Embryonic facial prominence (tissue), 1 donor: Measurements from ENCODE around the gene CDKN2A.
"Not testable (repeated sequence)": the region's sequence is repeated elsewhere in the genome, so short reads cannot be mapped to it uniquely, and the experiment has no call there.

Experiments used
- DNase-seq: peaks from one replicate; pipeline ENCODE4 v3.0.0-alpha.2; 2016; ENCODE audit errors: extremely low spot score

The CDKN2A gene

GRCh38 chr9:21982391-21982790 is 11.8 kb downstream of the CDKN2A start:
- DNase-seq, result no peak

- DNase-seq, result no peak
Observed at GRCh38 chr9:21976334-21976875, 17.8 kb downstream of the CDKN2A start.

- DNase-seq, result no peak
Observed at GRCh38 chr9:21974722-21975409, 19.3 kb downstream of the CDKN2A start.

- DNase-seq, result no peak
Observed at GRCh38 chr9:21974343-21974721, 19.9 kb downstream of the CDKN2A start.

- no peak for DNase-seq
Observed at GRCh38 chr9:21972361-21972760, 21.8 kb downstream of the CDKN2A start.

- DNase-seq, result no peak
Observed at GRCh38 chr9:21970800-21971640, 23.2 kb downstream of the CDKN2A start.

- no peak for DNase-seq
Observed at GRCh38 chr9:21969951-21970799, 24.0 kb downstream of the CDKN2A start.

GRCh38 chr9:21969011-21969940 is 24.9 kb downstream of the CDKN2A start:
- no peak for DNase-seq

- DNase-seq, result no peak
Observed at GRCh38 chr9:21968331-21969010, 25.7 kb downstream of the CDKN2A start.

GRCh38 chr9:21967702-21968101 is 26.5 kb downstream of the CDKN2A start:
- DNase-seq, result no peak

- no peak for DNase-seq
Observed at GRCh38 chr9:21967169-21967568, 27.0 kb downstream of the CDKN2A start.

GRCh38 chr9:21966140-21966851 is 27.9 kb downstream of the CDKN2A start:
- no peak for DNase-seq

GRCh38 chr9:21965401-21965951 is 28.7 kb downstream of the CDKN2A start:
- no peak for DNase-seq

GRCh38 chr9:21964925-21965385 is 29.2 kb downstream of the CDKN2A start:
- no peak for DNase-seq

GRCh38 chr9:21961569-21961968 is 32.6 kb downstream of the CDKN2A start:
- DNase-seq, result no peak

GRCh38 chr9:21959268-21959667 is 34.9 kb downstream of the CDKN2A start:
- DNase-seq, result not testable (repeated sequence)

GRCh38 chr9:21958833-21959232 is 35.4 kb downstream of the CDKN2A start:
- no peak for DNase-seq

GRCh38 chr9:21945606-21946005 is 48.6 kb downstream of the CDKN2A start:
- no peak for DNase-seq

GRCh38 chr9:21943464-21943863 is 50.7 kb downstream of the CDKN2A start:
- no peak for DNase-seq
